Panc1 (cell line): ENCODE measurements around the gene LPIN1. TPM values are rescaled to one million over a fixed set of nuclear protein-coding genes. Genes with fewer than 3 reads are reported as not detected.

Experiments used
- ATAC-seq: fragments of 200-7000 bp; cut with Tn5 transposase; 2 replicates; pipeline ENCODE4 v1.9.1; 2020; ENCODE audit warnings: mild to moderate bottlenecking, moderate library complexity
- BruUV-seq: library from RNA; stranded (reverse); fragments of 400-500 nt; replicated peaks from 2 replicates; lab custom pipeline; 2021; lab: Mats Ljungman, UMichigan
- CTCF ChIA-PET: fragments of 300-600 bp; sonication (Branson Sonifier 250); formaldehyde crosslinking; loops from one replicate; lab custom pipeline; 2022; ENCODE audit warnings: antibody characterized with exemption; lab: Charles Lee
- POLR2A ChIA-PET: fragments of 300-600 bp; sonication (Branson Sonifier 250); formaldehyde crosslinking; loops from one replicate; lab custom pipeline; 2022; ENCODE audit warnings: antibody characterized with exemption; lab: Charles Lee
- DNase-seq: peaks from one replicate; pipeline ENCODE4 v3.0.0-alpha.2; 2010; ENCODE audit warnings: low read depth, low spot score
- H3K27ac ChIP-seq: 2 replicates; pipeline ENCODE4 v1.5.1; 2011; ENCODE audit warnings: mild to moderate bottlenecking, low read length, inconsistent platforms
- H3K27me3 ChIP-seq: fragments of 200-500 bp; sonication (Bioruptor generic); 2 replicates; pipeline ENCODE4 v1.6.0; 2014; ENCODE audit warnings: low read length, inconsistent platforms; ENCODE audit not compliant: control insufficient read depth, insufficient read depth
- H3K36me3 ChIP-seq: fragments of 200-500 bp; sonication (Bioruptor generic); 2 replicates; pipeline ENCODE4 v1.5.1; 2014; ENCODE audit warnings: inconsistent platforms, mild to moderate bottlenecking, low read length, moderate library complexity; ENCODE audit not compliant: control insufficient read depth, insufficient read depth
- H3K4me1 ChIP-seq: 2 replicates; pipeline ENCODE4 v1.5.1; 2011; ENCODE audit warnings: inconsistent platforms, mild to moderate bottlenecking, low read length, moderate library complexity; ENCODE audit not compliant: control insufficient read depth, insufficient read depth
- H3K4me3 ChIP-seq, 2 experiments: 2 replicates each; pipeline ENCODE4 v1.5.1; 2011 to 2012; ENCODE audit warnings: low read depth in 2 of 2, low read length in 2 of 2, mild to moderate bottlenecking in 2 of 2, inconsistent platforms in 1 of 2, moderate library complexity in 1 of 2
- H3K9me3 ChIP-seq: fragments of 200-500 bp; sonication (Bioruptor generic); 2 replicates; pipeline ENCODE4 v1.5.1; 2014; ENCODE audit warnings: low read depth, mild to moderate bottlenecking, inconsistent platforms, low read length, moderate library complexity; ENCODE audit not compliant: control insufficient read depth, insufficient read depth
- CTCF ChIP-seq: fragments of 450-650 bp; IDR thresholded peaks from 2 replicates; pipeline ENCODE4 v1.5.1; 2017; ENCODE audit warnings: mild to moderate bottlenecking
- POLR2AphosphoS5 ChIP-seq: IDR thresholded peaks from 2 replicates; pipeline ENCODE4 v1.6.1; 2012; ENCODE audit warnings: mild to moderate bottlenecking, low read depth, low read length, moderate library complexity
- REST ChIP-seq, 2 experiments: IDR thresholded peaks; 2 replicates each; pipeline ENCODE4 v1.6.1; 2011 to 2012; ENCODE audit warnings: low read depth in 2 of 2, control low read depth in 1 of 2, low read length in 1 of 2, mild to moderate bottlenecking in 1 of 2, moderate library complexity in 1 of 2; ENCODE audit not compliant: insufficient read depth in 1 of 2
- SIN3A ChIP-seq: IDR thresholded peaks from 2 replicates; pipeline ENCODE4 v1.6.1; 2012; ENCODE audit warnings: low read depth, mild to moderate bottlenecking, low read length, moderate library complexity, borderline replicate concordance; ENCODE audit not compliant: insufficient read depth
- TCF7L2 ChIP-seq: IDR thresholded peaks from 2 replicates; pipeline ENCODE4 v1.6.1; 2011; ENCODE audit warnings: mild to moderate bottlenecking, low read depth, low read length, inconsistent platforms
- in situ Hi-C: cut with HindIII; loops from 2 replicates; pipeline ENCODE4 v1.10.0; 2016; ENCODE audit warnings: low sequenced_read_pairs, low pct_unique_long_range_greater_than_20kb
- intact Hi-C: fragments of 100-400 bp; cut with micrococcal nuclease; formaldehyde crosslinking; loops from one replicate; pipeline ENCODE4 v1.10.0; 2022; ENCODE audit not compliant: unreplicated experiment
- total RNA-seq: library from RNA; stranded (reverse); gene quantifications from one replicate; pipeline ENCODE4 v1.2.1, GENCODE V29; 2021; ENCODE audit not compliant: unreplicated experiment

The LPIN1 gene
- total RNA-seq, 1 experiment from 2014 or later = 51.8 TPM

- Histone ChIP-seq H3K36me3 (no peaks in the 10 kb centered on the region), H3K27ac (no peak overlapping the region), H3K4me3 (no peak overlapping the region), H3K4me1 (no peaks in the 10 kb centered on the region), H3K27me3 (no peaks in the 10 kb centered on the region), H3K9me3 (no peaks in the 10 kb centered on the region; the same call in 1 of the 2 replicates)
- no TSS peak for BruUV-seq
- TF ChIP-seq TCF7L2 = no peak
- no peak for TF ChIP-seq SIN3A
- TF ChIP-seq POLR2AphosphoS5 = no peak
- TF ChIP-seq CTCF = no peak
- TF ChIP-seq REST (IDR thresholded peaks at IDR 0.05; ENCODE audit: insufficient read depth in 1 of 2, low read depth in 2 of 2, low read length in 1 of 2) = no peak
- ATAC-seq (no peak), DNase-seq (no peak)
- intact Hi-C loops = no loop called here
- CTCF ChIA-PET = no interaction called here
- in situ Hi-C loops = no loop called here
- POLR2A ChIA-PET = no interaction called here
Measured at GRCh38 chr2:11853197-11853588, 106.8 kb downstream of the LPIN1 start.

GRCh38 chr2:11855064-11855760 lies 108.8 kb downstream of the LPIN1 start:
- no peak overlapping the region for H3K4me3 ChIP-seq
- no peaks in the 10 kb centered on the region for H3K4me1 ChIP-seq
- intact Hi-C loops (no loop called here), in situ Hi-C loops (no loop called here)
- DNase-seq = no peak
- no peaks in the 10 kb centered on the region for H3K27me3 ChIP-seq
- no peak for ATAC-seq
- no peaks in the 10 kb centered on the region for H3K36me3 ChIP-seq
- H3K9me3 ChIP-seq = no peaks in the 10 kb centered on the region; the same call in 1 of the 2 replicates
- TF ChIP-seq CTCF = no peak
- TF ChIP-seq REST (IDR thresholded peaks at IDR 0.05; ENCODE audit: insufficient read depth in 1 of 2, low read depth in 2 of 2, low read length in 1 of 2) = no peak
- no peak for TF ChIP-seq POLR2AphosphoS5
- no peak for TF ChIP-seq SIN3A
- no peak for TF ChIP-seq TCF7L2
- no TSS peak for BruUV-seq
- no peak overlapping the region for H3K27ac ChIP-seq
- ChIA-PET POLR2A (no interaction called here), CTCF (no interaction called here)
